ENCODE results near the gene CLUH.

The CLUH gene

GRCh38 chr17:2694381-2695242 lies 17.0 kb downstream of the CLUH start:
- H3K4me3 ChIP-seq (ENCODE audit: low read depth, low read length): no peak overlapping the region
- no peak overlapping the region for H3K27ac ChIP-seq (ENCODE audit: extremely low read depth, low read depth, low read length)
- TF ChIP-seq ZNF211 (tag by site-specific recombination; IDR thresholded peaks at IDR 0.05; ENCODE audit: low read depth) (no peak), GFI1B (tag by site-specific recombination; IDR thresholded peaks at IDR 0.05) (no peak), MEIS1 (CRISPR knock-in tag; IDR thresholded peaks at IDR 0.05; ENCODE audit: borderline replicate concordance) (no peak), ZNF513 (tag by site-specific recombination; IDR thresholded peaks at IDR 0.05) (no peak), ZNF121 (tag by site-specific recombination; IDR thresholded peaks at IDR 0.05) (no peak), ZNF132 (tag by site-specific recombination; IDR thresholded peaks at IDR 0.05; ENCODE audit: borderline replicate concordance) (no peak), ZNF280C (tag by site-specific recombination; IDR thresholded peaks at IDR 0.05) (no peak), ZNF433 (tag by site-specific recombination; IDR thresholded peaks at IDR 0.05; ENCODE audit: low read depth) (no peak), KLF16 (tag by site-specific recombination; IDR thresholded peaks at IDR 0.05) (no peak), ZNF174 (tag by site-specific recombination; IDR thresholded peaks at IDR 0.05) (no peak)
- TF ChIP-seq, protein P1, sequence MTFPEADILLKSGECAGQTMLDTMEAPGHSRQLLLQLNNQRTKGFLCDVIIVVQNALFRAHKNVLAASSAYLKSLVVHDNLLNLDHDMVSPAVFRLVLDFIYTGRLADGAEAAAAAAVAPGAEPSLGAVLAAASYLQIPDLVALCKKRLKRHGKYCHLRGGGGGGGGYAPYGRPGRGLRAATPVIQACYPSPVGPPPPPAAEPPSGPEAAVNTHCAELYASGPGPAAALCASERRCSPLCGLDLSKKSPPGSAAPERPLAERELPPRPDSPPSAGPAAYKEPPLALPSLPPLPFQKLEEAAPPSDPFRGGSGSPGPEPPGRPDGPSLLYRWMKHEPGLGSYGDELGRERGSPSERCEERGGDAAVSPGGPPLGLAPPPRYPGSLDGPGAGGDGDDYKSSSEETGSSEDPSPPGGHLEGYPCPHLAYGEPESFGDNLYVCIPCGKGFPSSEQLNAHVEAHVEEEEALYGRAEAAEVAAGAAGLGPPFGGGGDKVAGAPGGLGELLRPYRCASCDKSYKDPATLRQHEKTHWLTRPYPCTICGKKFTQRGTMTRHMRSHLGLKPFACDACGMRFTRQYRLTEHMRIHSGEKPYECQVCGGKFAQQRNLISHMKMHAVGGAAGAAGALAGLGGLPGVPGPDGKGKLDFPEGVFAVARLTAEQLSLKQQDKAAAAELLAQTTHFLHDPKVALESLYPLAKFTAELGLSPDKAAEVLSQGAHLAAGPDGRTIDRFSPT (tag by site-specific recombination; IDR thresholded peaks at IDR 0.05): no peak
- TF ChIP-seq, protein P2, sequence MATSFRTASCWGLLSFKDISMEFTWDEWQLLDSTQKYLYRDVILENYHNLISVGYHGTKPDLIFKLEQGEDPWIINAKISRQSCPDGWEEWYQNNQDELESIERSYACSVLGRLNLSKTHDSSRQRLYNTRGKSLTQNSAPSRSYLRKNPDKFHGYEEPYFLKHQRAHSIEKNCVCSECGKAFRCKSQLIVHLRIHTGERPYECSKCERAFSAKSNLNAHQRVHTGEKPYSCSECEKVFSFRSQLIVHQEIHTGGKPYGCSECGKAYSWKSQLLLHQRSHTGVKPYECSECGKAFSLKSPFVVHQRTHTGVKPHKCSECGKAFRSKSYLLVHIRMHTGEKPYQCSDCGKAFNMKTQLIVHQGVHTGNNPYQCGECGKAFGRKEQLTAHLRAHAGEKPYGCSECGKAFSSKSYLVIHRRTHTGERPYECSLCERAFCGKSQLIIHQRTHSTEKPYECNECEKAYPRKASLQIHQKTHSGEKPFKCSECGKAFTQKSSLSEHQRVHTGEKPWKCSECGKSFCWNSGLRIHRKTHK (tag by site-specific recombination; IDR thresholded peaks at IDR 0.05): no peak
- H3K9me3 ChIP-seq (ENCODE audit: control insufficient read depth, insufficient read depth, low read depth, low read length): no peaks in the 10 kb centered on the region
- POLR2A ChIA-PET: interaction anchor here (0.7 kb wide), 1 partner anchor 8 kb away, joined by 3 read pairs; no protein-coding TSS in a partner anchor
- H3K36me3 ChIP-seq (ENCODE audit: control insufficient read depth in 2 of 2, insufficient read depth in 1 of 2, low read length in 2 of 2): peaks cover 10 to 88% of the 10 kb centered on the region in 2 experiments; a peak in 2 of 3 replicates
- H3K4me1 ChIP-seq (ENCODE audit: control insufficient read depth, insufficient read depth, low read length): no peaks in the 10 kb centered on the region
- CTCF ChIA-PET: interaction anchor here (0.5 kb wide), 1 partner anchor 11 kb away, joined by 5 read pairs; no protein-coding TSS in a partner anchor

DNA sequence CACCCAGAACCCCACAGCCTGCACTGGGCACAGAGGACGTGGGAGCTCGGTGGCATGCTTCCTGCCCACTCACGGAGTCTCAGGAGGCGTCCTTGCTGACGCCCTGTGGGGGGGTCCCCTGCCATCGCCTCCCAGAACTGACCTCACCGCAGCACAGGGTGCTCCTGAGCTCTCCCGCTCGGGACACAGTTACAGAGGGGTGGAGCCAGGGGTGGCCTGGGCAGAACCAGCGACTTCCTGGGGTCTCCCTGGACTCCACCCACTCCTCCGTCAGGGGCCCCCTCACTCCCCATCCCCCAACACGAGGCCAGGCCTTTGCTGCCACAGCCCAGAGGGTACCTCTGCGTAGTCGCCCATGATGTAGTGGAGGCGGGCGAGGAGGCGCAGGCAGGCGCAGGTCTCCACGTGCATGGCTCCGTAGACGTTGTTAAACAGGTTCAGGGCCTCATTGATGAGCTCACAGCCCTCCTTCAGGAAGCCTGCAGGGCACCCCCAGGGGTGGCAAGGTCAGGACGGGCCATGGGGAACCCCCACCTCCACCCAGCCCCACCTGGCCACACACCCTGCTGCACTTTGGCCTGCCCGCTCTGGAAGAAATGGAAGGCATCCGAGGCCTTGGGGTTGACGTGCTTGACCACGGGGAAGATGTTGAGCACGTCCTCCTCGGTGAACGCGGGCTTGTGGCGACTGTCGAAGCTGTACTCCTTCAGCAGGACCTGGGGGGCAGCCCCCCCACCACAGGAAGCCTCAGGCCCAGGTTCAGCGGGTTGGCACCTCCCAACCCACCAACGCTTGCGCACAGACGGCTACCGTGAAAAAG lies 17.8 kb downstream of the CLUH start:
- no peak overlapping the region for H3K4me3 ChIP-seq (ENCODE audit: low read depth, low read length)
- peaks cover 7 to 88% of the 10 kb centered on the region in 2 experiments; a peak in 2 of 3 replicates for H3K36me3 ChIP-seq (ENCODE audit: control insufficient read depth in 2 of 2, insufficient read depth in 1 of 2, low read length in 2 of 2)
- H3K27ac ChIP-seq (ENCODE audit: extremely low read depth, low read depth, low read length): no peak overlapping the region
- no peaks in the 10 kb centered on the region for H3K9me3 ChIP-seq (ENCODE audit: control insufficient read depth, insufficient read depth, low read depth, low read length)
- ChIA-PET POLR2A (interaction anchor here (0.6 kb wide), 2 partner anchors 13 to 655 kb away, joined by 3 to 4 read pairs; no protein-coding TSS in a partner anchor), CTCF (no interaction called here)
- no peaks in the 10 kb centered on the region for H3K4me1 ChIP-seq (ENCODE audit: control insufficient read depth, insufficient read depth, low read length)
- TF ChIP-seq PATZ1 (tag by site-specific recombination; IDR thresholded peaks at IDR 0.05) (0 out of 2 replicates have a peak, but pooled peaks have one; percentile 24), ATF2 (tag by site-specific recombination; IDR thresholded peaks at IDR 0.05; ENCODE audit: low read depth) (no peak), GLIS1 (tag by site-specific recombination; IDR thresholded peaks at IDR 0.05) (peak; percentile 8; the same call in 1 of the 2 replicates)
- TF ChIP-seq, protein P3, sequence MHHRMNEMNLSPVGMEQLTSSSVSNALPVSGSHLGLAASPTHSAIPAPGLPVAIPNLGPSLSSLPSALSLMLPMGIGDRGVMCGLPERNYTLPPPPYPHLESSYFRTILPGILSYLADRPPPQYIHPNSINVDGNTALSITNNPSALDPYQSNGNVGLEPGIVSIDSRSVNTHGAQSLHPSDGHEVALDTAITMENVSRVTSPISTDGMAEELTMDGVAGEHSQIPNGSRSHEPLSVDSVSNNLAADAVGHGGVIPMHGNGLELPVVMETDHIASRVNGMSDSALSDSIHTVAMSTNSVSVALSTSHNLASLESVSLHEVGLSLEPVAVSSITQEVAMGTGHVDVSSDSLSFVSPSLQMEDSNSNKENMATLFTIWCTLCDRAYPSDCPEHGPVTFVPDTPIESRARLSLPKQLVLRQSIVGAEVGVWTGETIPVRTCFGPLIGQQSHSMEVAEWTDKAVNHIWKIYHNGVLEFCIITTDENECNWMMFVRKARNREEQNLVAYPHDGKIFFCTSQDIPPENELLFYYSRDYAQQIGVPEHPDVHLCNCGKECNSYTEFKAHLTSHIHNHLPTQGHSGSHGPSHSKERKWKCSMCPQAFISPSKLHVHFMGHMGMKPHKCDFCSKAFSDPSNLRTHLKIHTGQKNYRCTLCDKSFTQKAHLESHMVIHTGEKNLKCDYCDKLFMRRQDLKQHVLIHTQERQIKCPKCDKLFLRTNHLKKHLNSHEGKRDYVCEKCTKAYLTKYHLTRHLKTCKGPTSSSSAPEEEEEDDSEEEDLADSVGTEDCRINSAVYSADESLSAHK (tag by site-specific recombination; IDR thresholded peaks at IDR 0.05): no peak
